K562 (cell line): ENCODE measurements around the gene MCM7. TPM values are rescaled to one million over a fixed set of nuclear protein-coding genes. Genes with fewer than 3 reads are reported as not detected.
A peak's percentile ranks its signal among the peaks of the same experiment; 100 is the strongest.

Experiments
- BMI1 ChIP-seq: fragments of 150-350 bp; IDR thresholded peaks from 2 replicates; pipeline ENCODE4 v1.6.1; 2014; ENCODE audit warnings: low read length
- CBX3 ChIP-seq, 2 experiments: IDR thresholded peaks; 1 replicate in 1 of 2; 2 replicates in 1 of 2; pipeline ENCODE4 v1.6.1; 2012; ENCODE audit warnings: inconsistent platforms in 2 of 2, low read length in 2 of 2, borderline replicate concordance in 1 of 2, control low read depth in 1 of 2
- CHD2 ChIP-seq: IDR thresholded peaks from 2 replicates; pipeline ENCODE4 v1.6.1; 2011; ENCODE audit warnings: low read depth, low read length
- ELK1 ChIP-seq: sonication (generic); formaldehyde crosslinking; IDR thresholded peaks from 2 replicates; pipeline ENCODE4 v1.8.1; 2022; ENCODE audit warnings: missing genetic modification reagents
- FOSL1 ChIP-seq: fragments of 200-800 bp; sonication (Bioruptor generic); conservative IDR thresholded peaks from 2 replicates; pipeline ENCODE4 v1.6.1; 2016; ENCODE audit warnings: missing genetic modification characterization, missing compliant biosample characterization
- GMEB1 ChIP-seq: fragments of 250-450 bp; sonication (Bioruptor Pico); IDR thresholded peaks from 2 replicates; pipeline ENCODE4 v1.4.0; 2020; ENCODE audit warnings: mild to moderate bottlenecking
- HDAC1 ChIP-seq, 2 experiments: fragments of 450-650 bp; IDR thresholded peaks; 2 replicates each; pipeline ENCODE4 v1.6.1; 2016 to 2017; ENCODE audit warnings: inconsistent platforms in 1 of 2, mild to moderate bottlenecking in 1 of 2, moderate library complexity in 1 of 2
- JUND ChIP-seq, 2 experiments: IDR thresholded peaks; 2 replicates in 1 of 2; 3 replicates in 1 of 2; pipeline ENCODE4 v1.6.1; 2011; ENCODE audit warnings: borderline replicate concordance in 2 of 2, low read depth in 2 of 2, low read length in 2 of 2, improper control_type of control experiment in 1 of 2, missing biosample characterization in 1 of 2, missing genetic modification characterization in 1 of 2, missing genetic modification reagents in 1 of 2
- KDM4B ChIP-seq, 2 experiments: fragments of 450-650 bp in 1 of 2; sonication (generic) in 1 of 2; IDR thresholded peaks; 2 replicates each; pipeline ENCODE4 v1.6.1; 2016 to 2017; ENCODE audit warnings: borderline replicate concordance in 2 of 2, antibody characterized with exemption in 1 of 2, low read depth in 1 of 2, mild to moderate bottlenecking in 1 of 2
- KLF10 ChIP-seq: fragments of 250-450 bp; sonication (Bioruptor Pico); IDR thresholded peaks from 2 replicates; pipeline ENCODE4 v1.6.1; 2021; ENCODE audit warnings: matching md5 sums
- MCM3 ChIP-seq: fragments of 450-650 bp; IDR thresholded peaks from 2 replicates; pipeline ENCODE4 v1.6.1; 2016
- MECOM ChIP-seq: fragments of 250-450 bp; sonication (Bioruptor Pico); IDR thresholded peaks from 2 replicates; pipeline ENCODE4 v1.8.0; 2022; ENCODE audit warnings: inconsistent platforms
- MYBL2 ChIP-seq, 2 experiments: fragments of 450-650 bp in 1 of 2; sonication (generic) in 1 of 2; formaldehyde crosslinking in 1 of 2; IDR thresholded peaks; 2 replicates each; pipeline versions ENCODE4 v1.6.1 to v1.8.1; 2017 to 2022; ENCODE audit warnings: borderline replicate concordance in 1 of 2, inconsistent platforms in 1 of 2, low read depth in 1 of 2, mild to moderate bottlenecking in 1 of 2, missing genetic modification reagents in 1 of 2, moderate library complexity in 1 of 2
- PKNOX1 ChIP-seq: fragments of 450-650 bp; IDR thresholded peaks from 2 replicates; pipeline ENCODE4 v1.6.1; 2016
- RB1 ChIP-seq: fragments of 450-650 bp; IDR thresholded peaks from 2 replicates; pipeline ENCODE4 v1.6.1; 2017; ENCODE audit warnings: low read depth, mild to moderate bottlenecking
- RCOR1 ChIP-seq, 2 experiments: IDR thresholded peaks; 2 replicates each; pipeline ENCODE4 v1.6.1; 2012; ENCODE audit warnings: low read depth in 2 of 2, low read length in 2 of 2, borderline replicate concordance in 1 of 2, improper control_type of control experiment in 1 of 2
- TCF15 ChIP-seq: fragments of 250-450 bp; sonication (Bioruptor Pico); IDR thresholded peaks from 2 replicates; pipeline ENCODE4 v1.8.0; 2022; ENCODE audit warnings: moderate library complexity, mild to moderate bottlenecking, inconsistent platforms
- ZBTB43 ChIP-seq: sonication (generic); formaldehyde crosslinking; IDR thresholded peaks from 2 replicates; pipeline ENCODE4 v1.8.0; 2023; ENCODE audit warnings: mild to moderate bottlenecking, missing genetic modification reagents
- ZBTB7A ChIP-seq: IDR thresholded peaks from 2 replicates; pipeline ENCODE4 v1.6.1; 2011; ENCODE audit warnings: low read depth, mild to moderate bottlenecking, low read length, moderate library complexity, borderline replicate concordance; ENCODE audit not compliant: control insufficient read depth
- ZNF589 ChIP-seq: fragments of 200-800 bp; sonication (Bioruptor generic); IDR thresholded peaks from 2 replicates; pipeline ENCODE4 v1.6.1; 2016; ENCODE audit warnings: low read depth, missing genetic modification characterization, missing compliant biosample characterization
- polyA plus RNA-seq, 8 experiments: library from polyadenylated mRNA; depleted of rRNA in 4 of 8; stranded (reverse) in 5 of 8; unstranded in 3 of 8; fragments of >200 nt; fragmentation: Nextera tagmentation in 2 of 8; fragmentation: Illumina TruSeq in 1 of 8; extraction: Ambion mirVana in 2 of 8; extraction: Trizol in 1 of 8; gene quantifications; 2 replicates each; pipeline versions ENCODE4 v1.2.1 to v1.2.3, GENCODE V29; 2011 to 2014; ENCODE audit warnings: inconsistent platforms in 1 of 8, missing spikeins in 1 of 8
- total RNA-seq, 7 experiments: library from RNA; depleted of rRNA in 6 of 7; stranded (reverse); fragments of >200 nt in 6 of 7; fragmentation: Illumina TruSeq in 2 of 7; extraction: Trizol in 2 of 7; gene quantifications; 2 replicates each; pipeline versions ENCODE4 v1.2.1 to v1.2.3, GENCODE V29; 2011 to 2021; ENCODE audit warnings: low replicate concordance in 1 of 7

The MCM7 gene
- total and polyA plus RNA-seq, 9 of the 15 experiments (the other 6 are each of a cell fraction or from before 2014, with no cell fraction given), result 329 to 856 (median 437) TPM

- TF ChIP-seq RB1, result peak; percentile 97
- TF ChIP-seq ZBTB7A, result peak; percentile 52; the same call in 1 of the 2 replicates
- TF ChIP-seq JUND (IDR thresholded peaks at IDR 0.05; ENCODE audit: borderline replicate concordance, low read depth, low read length), result peak; percentile 9
- TF ChIP-seq JUND (tag; IDR thresholded peaks at IDR 0.05; ENCODE audit: borderline replicate concordance, low read depth, low read length), result peak; percentile 45; the same call in 2 of the 3 replicates
- TF ChIP-seq KDM4B (IDR thresholded peaks at IDR 0.05; ENCODE audit: borderline replicate concordance in 2 of 2, low read depth in 1 of 2), result 0 out of 4 replicates have a peak, but pooled peaks of 1 of the 2 experiments have one; percentile 27
- TF ChIP-seq ZBTB43 (CRISPR knock-in tag), result peak; percentile 92
- peak in 1 of 2 experiments; percentile 79; a peak in 2 of 4 replicates for TF ChIP-seq HDAC1 (IDR thresholded peaks at IDR 0.05)
- TF ChIP-seq TCF15 (CRISPR knock-in tag), result peak; percentile 73; the same call in 1 of the 2 replicates
- peak; percentile 13; the same call in 1 of the 2 replicates for TF ChIP-seq CHD2
- 0 out of 2 replicates have a peak, but pooled peaks have one; percentile 20 for TF ChIP-seq PKNOX1
- peak; percentile 72 for TF ChIP-seq GMEB1 (CRISPR knock-in tag)
- no peak for TF ChIP-seq MCM3
- TF ChIP-seq MECOM (CRISPR knock-in tag), result peak; percentile 34; the same call in 1 of the 2 replicates
- TF ChIP-seq CBX3 (IDR thresholded peaks at IDR 0.05; ENCODE audit: borderline replicate concordance in 1 of 2, low read length in 2 of 2), result peak in 1 of 2 experiments; percentile 56; a peak in 2 of 3 replicates
- peak; percentile 10 to 33; a peak in 2 of 4 replicates for TF ChIP-seq RCOR1 (IDR thresholded peaks at IDR 0.05; ENCODE audit: borderline replicate concordance in 1 of 2, low read depth in 2 of 2, low read length in 2 of 2)
- no peak for TF ChIP-seq ELK1 (CRISPR knock-in tag)
- no peak for TF ChIP-seq BMI1
- peak; percentile 84 for TF ChIP-seq ZNF589 (CRISPR knock-in tag)
- no peak for TF ChIP-seq KLF10
- TF ChIP-seq MYBL2 (IDR thresholded peaks at IDR 0.05; ENCODE audit: low read depth), result no peak
- TF ChIP-seq MYBL2 (CRISPR knock-in tag; IDR thresholded peaks at IDR 0.05; ENCODE audit: borderline replicate concordance), result peak; percentile 64; the same call in 1 of the 2 replicates
- TF ChIP-seq FOSL1, result peak; percentile 39; the same call in 1 of the 2 replicates
These were observed 12.4 kb downstream of the MCM7 start, which contains the start of gene COPS6 (continued) for GRCh38 chr7:100088621-100089457.
